SHP77 treated with DMSO at 0.1 percent for 48 hours (cell line): Measurements from ENCODE around the gene IFNE.

ENCODE experiments used
- DNase-seq: peaks from one replicate; lab custom pipeline; 2025; lab: John Stamatoyannopoulos, UW

IFNE gene, protein sequence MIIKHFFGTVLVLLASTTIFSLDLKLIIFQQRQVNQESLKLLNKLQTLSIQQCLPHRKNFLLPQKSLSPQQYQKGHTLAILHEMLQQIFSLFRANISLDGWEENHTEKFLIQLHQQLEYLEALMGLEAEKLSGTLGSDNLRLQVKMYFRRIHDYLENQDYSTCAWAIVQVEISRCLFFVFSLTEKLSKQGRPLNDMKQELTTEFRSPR

DNA sequence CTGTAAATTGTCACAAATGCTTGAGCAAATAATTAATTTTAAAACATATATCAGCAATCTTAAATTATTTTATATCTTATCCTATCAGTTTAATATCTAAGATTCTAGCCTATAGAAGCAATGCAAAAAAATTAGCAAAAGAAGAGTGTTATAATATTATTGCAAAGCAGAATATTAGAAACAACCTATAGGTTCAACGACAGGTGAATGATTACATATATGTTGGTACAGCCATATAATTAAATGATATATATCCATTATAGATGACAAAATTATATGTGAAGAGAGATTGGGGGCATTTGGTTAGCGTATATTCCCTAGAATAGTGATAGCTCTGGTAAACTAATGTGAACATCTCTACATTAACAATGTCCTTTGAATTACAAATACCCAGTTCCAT, at the start of gene IFNE:
Gene IFNE, minus strand, starts transcription at position 101 of the 400 bp plus-strand sequence. CDS start 619 bp downstream, outside the sequence.
- no peak for DNase-seq

DNA sequence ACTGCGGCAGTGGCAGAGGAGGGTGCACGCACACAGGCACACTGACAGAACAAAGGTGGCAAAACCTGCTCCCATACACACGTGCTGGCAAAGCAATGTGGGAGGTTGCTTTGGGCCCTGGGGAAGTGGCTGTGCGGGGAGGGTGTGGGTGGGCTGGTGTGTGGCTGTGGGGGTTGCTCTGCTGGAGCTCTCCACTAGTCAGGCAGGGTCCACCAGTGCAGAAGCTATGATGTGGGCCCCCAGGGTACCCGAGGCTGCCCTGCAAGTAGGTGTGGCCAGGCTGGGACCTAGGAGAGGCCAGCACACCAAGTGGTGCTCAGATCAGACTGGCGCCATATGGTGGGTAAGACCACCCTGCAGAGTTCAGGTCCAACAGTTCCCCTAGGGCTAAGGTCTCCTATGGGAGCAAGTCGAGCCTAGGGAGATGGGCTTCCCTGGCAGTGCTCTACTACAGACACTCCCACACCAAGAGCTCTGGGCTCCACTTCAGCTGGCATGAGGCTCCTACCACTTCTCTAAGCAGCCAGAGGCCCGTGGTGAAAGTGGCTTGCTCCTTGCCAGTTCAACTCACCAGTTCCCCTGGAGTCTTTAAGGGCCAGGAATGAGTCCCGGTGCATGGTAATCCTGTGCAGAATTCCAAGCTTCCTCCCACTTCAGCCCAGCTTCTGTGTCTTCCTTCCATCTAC, 46.2 kb upstream of the IFNE start:
- DNase-seq: no peak

DNA sequence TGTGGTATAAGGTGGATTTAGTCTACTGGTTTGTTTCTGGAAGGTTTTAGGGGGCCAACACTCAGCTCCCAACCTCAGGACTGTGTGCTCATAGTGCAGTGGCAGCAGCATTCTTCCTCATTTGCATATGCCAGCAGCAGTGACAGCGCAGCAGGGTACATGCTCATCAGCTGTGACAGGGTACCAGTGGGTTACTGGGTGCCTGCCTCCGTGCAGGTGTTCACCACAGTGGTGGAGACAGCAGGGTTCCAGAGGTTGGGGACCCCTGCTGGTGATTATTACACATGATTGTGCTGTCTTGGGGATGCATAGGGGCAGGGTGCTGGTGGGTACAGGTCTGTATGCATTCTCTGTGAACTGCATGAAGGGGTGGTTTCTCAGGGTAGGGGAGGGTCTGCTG, 45.5 kb upstream of the IFNE start:
- no peak for DNase-seq

DNA sequence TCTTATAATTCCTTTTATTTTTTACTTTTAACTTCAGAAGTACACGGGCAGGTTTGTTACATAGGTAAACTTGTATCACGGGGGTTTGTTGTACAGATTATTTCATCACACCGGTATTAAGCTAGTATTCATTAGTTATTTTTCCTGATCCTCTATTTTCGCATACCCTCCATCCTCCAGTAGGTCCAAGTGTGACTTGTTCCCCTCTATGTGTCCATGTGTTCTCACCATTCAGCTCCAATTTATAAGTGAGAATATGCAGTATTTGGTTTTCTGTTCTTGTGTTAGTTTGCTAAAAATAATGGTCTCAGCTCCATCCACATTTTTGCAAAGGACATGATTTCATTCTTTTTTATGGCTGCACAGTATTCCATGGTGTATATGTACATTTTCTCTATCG, 43.1 kb upstream of the IFNE start:
- no peak for DNase-seq

DNA sequence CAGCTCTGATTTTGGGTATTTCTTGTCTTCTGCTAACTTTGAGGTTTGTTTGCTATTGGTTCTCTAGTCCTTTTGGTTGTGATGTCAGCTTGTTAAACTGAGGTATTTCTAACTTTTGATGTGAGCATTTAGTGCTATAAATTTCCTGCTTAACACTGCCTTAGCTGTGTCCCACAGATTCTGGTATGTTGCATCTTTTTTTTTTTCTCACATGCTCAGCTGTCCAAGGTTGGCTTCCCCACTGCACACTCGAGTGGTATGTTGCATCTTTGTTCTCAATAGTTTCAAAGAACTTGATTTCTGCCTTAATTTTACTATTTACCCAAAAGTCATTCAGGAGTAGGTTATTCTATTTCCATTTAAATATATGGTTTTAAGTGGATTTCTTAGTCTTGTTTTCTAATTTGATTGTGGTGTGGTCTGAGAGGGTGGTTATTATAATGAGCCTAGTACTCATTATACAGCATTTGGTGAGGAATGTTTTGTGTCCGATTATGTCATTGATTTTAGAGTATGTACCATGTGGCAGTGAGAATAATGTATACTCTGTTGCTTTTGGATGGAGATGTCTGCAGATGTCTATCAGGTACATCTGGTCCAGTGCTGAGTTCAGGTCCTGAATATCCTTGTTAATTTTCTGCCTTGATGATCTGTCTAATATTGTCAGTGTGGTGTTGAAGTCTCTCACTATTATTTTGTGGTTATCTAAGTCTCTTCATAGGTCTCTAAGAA, 42.2 kb upstream of the IFNE start:
- DNase-seq: no peak

DNA sequence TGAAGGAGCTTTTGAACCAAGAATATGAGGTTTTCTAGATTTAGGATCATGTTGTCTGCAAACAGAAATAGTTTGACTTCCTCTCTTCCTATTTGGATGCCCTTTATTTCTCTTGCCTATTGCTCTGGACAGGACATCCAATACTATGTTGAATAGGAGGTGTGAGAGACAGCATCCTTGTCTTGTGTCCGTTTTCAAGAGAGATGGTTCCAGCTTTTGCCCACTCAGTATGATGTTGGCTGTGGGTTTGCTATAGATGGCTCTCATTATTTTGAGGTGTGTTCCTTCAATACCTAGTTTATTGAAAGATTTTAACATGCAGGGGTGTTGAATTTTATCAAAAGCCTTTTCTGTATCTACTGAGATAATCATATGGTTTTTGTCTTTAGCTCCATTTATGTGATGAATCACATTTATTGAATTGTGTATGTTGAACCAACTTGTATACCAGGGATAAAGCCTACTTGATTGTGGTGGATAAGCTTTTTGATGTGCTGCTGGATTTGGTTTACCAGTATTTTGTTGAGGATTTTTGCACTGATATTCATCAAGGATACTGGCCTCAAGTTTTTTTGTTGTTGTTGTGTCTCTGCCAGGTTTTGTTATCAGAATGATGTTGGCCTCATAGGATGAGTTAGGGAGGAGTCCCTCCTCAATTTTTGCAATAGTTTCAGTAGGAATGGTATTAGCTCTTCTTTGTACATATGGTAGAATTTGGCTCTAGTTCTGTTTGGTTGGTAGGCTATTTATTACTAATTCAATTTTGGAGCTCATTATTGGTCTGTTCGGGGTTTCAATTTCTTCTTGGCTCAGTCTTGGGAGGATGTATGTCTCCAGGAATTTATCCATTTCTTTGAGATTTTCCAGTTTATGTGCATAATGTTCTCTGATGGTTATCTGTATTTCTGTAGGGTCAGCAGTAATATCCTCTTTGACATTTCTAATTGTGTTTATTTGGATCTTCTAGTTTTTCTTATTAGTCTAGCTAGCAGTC, 41.2 kb upstream of the IFNE start:
- no peak for DNase-seq

DNA sequence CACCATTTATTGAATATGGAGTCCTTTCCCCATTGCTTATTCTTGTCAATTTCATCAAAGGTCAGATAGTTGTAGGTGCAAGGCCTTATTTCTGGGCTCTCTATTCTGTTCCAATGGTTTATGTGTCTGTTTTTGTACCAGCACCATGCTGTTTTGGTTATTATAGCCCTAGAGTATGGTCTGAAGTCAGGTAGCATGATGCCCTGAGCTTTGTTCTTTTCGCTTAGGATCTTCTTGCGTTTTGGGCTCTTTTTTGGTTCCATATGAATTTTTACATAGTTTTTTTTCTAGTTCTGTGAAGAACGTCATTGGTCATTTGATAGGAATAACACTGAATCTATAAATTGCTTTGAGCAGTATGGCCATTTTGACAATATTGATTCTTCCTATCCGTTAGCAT, 40.2 kb upstream of the IFNE start:
- DNase-seq: no peak

DNA sequence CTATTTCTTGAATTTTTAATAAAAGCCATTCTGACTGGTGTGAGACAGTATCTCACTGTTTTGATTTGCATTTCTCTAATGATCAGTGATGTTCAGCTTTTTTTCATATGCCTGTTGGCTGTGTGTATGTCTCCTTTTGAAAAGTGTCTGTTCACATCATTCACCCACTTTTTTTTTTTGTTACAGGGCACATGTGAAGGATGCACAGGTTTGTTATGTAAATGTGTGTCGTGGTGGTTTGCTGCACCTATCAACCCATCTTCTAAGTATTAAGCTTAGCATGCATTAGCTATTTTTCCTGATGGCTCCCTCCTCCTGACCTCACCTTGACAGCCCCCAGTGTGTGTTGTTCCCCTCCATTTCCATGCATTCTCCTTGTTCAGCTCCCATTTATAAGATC, 39.3 kb upstream of the IFNE start:
- no peak for DNase-seq

DNA sequence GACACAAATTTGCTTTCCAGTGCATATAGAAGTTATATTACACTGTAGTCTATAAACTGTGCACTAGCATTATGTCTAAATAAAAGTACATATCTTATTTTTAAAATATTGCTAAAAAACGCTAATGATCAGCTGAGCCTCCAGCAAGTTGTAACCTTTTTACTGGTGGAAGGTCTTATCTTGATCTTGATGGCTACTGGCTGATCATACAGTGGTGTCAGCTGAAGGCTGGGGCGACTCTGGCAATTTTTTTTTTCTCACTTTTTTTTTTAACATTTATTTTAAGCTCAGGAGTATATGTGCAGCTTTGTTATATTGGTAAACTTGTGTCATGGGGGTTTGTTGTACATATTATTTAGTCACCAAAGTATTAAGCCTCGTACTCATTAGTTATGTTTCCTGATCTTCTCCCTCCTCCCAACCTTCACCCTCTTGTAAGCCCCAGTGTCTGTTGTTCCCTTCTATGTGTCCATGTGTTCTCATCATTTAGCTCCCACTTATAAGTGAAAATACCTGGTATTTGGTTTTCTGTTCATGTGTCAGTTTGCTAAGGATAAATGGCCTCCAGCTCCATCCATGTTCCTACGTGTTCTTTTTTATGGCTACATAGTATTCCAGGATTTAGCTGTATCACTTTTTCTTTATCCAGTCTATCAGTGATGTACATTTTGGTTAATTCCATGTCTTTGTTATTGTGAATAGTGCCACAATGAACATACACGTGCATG, 38.6 kb upstream of the IFNE start:
- DNase-seq: no peak

DNA sequence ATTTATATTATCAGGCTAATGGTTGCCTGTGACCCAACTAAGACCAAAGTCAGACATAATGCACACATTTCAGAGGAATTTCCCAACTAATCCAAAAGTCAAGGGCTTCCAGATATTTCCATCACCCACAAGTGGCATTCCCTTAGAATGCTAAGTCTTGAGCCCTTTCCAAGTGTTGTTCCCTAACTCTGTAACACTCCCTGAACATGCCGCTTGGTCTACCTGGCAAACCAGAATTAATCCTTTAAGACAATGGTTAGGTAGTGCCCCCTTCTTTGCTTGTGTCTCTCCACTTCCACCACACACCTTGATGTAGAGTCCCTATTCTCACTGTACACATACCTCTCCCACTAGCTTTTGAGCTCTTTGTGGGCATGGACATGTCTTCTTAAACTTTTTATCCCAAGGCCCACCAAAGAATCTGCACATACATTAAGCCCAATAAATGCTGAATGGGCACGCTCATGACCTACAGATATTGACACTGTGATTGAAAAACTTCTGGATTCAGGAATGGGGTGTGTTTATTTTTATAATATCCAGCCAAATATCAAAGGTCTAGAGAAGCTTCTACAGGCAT, 37.8 kb upstream of the IFNE start:
- no peak for DNase-seq

DNA sequence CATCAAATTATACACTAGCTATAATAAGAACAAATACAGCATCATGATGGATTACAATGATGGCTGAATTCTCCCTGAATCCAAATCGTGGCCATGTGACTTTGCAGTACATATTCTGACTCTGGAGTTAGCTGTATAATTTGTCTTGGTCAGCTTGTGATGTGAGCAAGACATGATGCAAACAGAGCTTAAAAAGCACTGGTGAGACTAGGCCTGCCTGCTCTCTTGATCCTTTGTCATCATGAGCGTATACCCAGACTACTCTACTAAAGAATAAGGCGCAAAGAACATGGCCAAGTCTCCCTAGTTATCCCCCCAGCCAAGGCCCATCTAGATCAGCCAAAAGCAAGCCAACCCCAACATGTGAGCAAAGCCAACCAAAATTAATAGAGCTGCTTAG, 34.7 kb upstream of the IFNE start:
- no peak for DNase-seq

DNA sequence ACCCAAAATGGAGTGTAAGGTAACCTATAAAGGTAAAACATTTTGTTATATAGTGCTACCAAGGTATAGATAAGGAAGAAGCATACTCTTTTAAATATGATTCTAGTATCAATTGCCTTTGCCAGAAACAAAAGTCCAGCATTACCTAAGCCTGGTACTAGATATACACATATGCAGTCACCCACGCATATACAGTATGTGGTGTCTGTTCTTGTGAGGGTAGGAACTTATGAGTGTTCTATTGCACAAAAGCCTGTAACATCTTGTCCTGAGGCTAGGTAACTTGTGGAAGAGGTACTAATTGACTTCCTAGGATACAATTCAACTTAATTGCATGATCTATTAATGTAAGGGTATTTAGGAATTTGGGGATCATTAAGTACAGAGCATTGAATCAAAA, 31.3 kb upstream of the IFNE start:
- DNase-seq: no peak

DNA sequence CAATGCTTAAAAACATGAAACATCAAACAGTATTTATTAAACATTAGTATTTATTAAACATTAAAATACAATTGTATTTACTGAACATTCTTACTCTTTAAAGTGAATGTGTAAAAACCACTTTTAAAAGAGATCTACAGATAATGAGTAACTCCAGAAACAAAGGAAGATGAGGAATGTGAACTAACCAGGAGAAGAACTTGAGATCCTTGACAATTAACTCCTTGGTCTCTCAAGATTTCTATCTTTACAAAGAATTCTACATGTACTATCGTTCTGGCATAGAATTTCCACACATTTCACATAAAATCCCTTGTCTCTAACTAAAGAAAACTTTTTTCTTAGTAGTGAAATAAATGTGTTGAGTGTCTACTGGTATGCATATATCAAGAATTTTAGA, 28.7 kb upstream of the IFNE start:
- DNase-seq: no peak

DNA sequence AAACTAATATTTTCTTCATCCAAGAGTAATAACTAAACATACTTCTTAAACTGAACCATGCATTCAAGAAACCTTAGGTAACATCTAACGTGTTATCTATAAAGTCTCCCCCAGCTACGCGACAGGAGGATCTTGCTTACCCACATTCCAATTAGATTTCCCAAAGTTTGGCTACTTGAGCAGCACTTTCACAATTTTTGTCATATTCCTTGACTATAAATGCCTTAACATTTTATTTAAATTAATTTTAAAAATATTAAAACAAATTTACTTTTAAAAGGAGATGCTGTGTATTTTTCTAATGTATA, 25.3 kb upstream of the IFNE start:
- DNase-seq: no peak

DNA sequence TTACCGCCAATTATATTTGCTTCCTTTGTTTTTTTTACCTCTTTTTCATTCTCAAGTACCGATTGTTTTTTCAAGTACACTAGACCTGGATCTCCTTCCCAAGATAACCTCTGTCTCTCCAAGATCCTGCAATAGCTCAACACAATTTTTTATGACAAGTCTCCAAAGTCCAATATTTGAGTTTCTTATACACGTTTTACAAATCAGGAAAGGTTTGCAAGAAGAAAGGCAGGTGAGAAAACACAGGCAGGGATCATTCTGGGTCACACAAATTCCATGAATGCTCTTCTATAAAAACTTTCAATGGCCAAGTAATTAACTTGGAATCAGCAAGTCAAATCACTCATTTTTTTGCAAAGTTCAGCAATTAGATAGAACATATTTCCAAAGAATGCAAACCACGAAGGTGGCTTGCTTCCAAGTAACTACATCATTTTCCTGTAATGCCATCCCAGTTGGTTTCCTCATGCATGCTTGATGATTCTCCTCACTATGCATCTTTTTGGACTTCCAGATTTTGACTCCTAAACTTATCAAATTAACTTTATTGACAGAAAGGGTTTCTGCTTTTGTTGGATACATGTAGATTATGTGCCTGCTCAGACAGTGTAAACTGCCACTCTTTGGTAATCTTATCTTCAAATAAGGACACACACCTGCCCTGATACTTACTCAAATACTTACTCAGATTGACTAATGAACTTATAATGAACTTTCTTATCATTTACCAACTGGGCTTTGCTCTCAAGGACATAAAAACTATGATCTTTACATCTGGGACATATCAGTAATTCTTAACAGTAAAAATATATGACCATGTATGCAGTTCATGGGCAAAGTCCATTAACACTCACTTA, 24.7 kb upstream of the IFNE start:
- no peak for DNase-seq

DNA sequence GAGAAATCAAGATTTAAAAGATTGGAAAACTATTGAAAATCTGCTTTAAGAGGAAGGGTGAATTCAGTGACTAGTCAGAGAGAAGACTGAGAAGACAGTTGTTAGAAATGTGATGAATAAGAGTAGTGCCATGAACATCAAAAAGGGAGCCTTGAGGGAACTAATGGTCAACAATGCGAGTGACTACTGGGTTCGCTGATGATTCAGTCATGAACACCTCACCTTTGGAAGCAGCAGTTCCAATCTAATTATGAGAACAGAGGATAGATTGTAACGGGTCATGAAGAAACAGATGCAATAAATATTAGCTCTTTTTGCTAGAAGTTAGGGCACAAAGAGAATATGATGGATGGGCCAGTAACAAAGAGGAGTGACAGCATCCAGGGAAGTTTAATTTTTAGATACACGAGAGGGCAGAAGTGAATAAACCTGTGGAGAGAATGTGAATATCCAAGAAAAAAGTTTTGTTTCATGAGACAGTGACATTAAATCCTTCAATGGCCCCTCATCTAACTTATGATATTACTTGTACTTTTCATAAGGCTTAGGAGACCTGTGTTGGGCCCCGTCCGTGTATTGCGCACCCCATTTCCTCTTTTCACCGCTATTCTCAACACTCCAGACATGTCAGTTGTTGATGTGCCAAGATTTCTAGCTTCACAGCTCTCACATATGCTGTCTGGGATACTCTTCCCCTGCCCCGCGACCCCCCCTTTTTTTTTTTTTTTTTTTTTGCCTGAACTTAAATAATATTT, 23.5 kb upstream of the IFNE start:
- no peak for DNase-seq

DNA sequence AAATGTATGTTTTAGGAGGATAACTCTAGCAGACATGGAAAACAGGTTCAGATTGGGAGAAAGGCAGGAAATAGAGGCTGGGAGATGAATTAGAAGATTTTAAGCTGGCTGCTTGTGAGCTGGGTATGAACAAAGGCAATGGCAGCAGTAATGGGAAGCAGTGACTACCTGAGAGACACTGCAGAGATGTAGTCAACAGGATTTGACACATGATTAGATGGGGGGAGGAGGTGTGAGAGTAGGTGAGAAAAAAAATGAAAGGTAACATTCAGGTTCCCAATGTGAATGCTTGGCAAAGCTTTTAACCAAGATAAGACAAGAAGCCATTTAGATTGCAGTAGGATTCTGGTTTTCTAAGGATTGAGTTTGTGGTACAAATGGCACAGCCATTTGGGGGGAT, 22.8 kb upstream of the IFNE start:
- DNase-seq: no peak

DNA sequence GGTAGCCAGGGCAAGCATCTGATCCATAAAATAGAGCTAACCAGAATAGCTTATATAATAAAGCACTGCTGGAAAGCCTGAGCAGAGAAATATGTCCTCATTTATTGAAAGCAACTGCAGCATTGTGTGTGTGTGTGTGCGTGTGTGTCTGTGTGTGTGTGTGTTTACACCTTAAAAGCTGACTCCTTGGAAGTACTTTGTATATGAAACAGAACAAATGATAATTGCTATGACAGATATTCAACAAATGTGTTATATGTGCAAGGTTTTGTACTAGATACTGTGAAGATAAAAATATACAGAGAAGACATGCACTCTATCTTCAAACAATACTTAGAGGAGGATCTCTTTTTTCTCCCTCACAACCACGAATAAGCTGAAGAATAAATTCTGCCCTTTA, 22.0 kb upstream of the IFNE start:
- DNase-seq: no peak

DNA sequence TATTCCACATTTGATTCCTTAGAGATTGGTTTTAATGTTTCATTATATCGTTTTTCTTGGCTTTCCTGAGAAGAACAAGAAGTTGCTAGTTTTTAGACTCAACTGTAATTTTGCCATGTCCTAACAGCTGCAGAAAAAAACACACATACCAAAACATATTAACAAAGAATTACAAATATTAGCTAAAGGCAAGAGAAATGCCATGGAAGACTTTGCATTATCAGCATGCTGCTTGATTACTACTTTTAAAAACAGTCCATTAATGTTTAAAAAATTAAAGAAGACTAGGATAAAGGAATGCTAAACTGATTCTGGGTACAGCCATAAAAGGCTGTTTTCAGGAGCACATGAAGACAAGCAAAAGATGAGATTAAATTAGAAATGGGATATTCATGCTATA, 20.5 kb upstream of the IFNE start:
- no peak for DNase-seq

DNA sequence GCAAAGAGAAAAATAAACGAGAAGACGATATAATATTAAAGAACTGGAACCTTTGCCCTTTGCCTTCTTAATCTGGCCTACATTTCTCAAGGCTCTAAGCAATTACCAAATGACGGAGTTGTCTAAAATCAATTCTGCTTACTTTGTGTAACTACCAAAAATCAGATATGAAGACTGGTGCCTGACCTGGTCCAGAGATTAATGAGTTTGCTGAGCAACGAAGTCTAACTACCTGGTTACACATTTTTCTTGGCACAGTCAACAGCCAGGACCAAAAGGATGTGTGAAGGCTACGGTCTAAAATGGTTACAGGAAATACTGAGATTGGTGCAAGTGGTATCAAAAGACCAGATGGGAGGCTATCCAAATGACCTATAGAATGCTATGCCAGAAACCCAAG, 17.8 kb upstream of the IFNE start:
- no peak for DNase-seq
